Measurements from ENCODE around the gene MARCHF2.

- TF ChIP-seq CTCF (IDR thresholded peaks at IDR 0.05; ENCODE audit: poor library complexity, severe bottlenecking) (no peak), EZH2 (IDR thresholded peaks at IDR 0.05; ENCODE audit: borderline replicate concordance, insufficient read depth, low read length, poor library complexity, severe bottlenecking) (no peak), POLR2AphosphoS5 (IDR thresholded peaks at IDR 0.05) (no peak), EP300 (conservative IDR thresholded peaks at IDR 0.05; ENCODE audit: poor library complexity, severe bottlenecking) (no peak)
- TF ChIP-seq, protein P1, sequence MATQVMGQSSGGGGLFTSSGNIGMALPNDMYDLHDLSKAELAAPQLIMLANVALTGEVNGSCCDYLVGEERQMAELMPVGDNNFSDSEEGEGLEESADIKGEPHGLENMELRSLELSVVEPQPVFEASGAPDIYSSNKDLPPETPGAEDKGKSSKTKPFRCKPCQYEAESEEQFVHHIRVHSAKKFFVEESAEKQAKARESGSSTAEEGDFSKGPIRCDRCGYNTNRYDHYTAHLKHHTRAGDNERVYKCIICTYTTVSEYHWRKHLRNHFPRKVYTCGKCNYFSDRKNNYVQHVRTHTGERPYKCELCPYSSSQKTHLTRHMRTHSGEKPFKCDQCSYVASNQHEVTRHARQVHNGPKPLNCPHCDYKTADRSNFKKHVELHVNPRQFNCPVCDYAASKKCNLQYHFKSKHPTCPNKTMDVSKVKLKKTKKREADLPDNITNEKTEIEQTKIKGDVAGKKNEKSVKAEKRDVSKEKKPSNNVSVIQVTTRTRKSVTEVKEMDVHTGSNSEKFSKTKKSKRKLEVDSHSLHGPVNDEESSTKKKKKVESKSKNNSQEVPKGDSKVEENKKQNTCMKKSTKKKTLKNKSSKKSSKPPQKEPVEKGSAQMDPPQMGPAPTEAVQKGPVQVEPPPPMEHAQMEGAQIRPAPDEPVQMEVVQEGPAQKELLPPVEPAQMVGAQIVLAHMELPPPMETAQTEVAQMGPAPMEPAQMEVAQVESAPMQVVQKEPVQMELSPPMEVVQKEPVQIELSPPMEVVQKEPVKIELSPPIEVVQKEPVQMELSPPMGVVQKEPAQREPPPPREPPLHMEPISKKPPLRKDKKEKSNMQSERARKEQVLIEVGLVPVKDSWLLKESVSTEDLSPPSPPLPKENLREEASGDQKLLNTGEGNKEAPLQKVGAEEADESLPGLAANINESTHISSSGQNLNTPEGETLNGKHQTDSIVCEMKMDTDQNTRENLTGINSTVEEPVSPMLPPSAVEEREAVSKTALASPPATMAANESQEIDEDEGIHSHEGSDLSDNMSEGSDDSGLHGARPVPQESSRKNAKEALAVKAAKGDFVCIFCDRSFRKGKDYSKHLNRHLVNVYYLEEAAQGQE (IDR thresholded peaks at IDR 0.05; ENCODE audit: borderline replicate concordance) = no peak
Observed at GRCh38 chr19:8396185-8396562, 16.9 kb upstream of the MARCHF2 start.

Measured in neural cell (in vitro differentiated cells).